Fibroblast of mammary gland (primary cell): ENCODE measurements around the gene P3R3URF.

Source experiments
- DNase-seq: peaks from one replicate; pipeline ENCODE4 v3.0.0-alpha.2; 2010; ENCODE audit warnings: low read depth
- H3K4me3 ChIP-seq: 2 replicates; pipeline ENCODE4 v1.5.1; 2011; ENCODE audit warnings: low read depth, mild to moderate bottlenecking, low read length, moderate library complexity; ENCODE audit not compliant: control insufficient read depth
- CTCF ChIP-seq: conservative IDR thresholded peaks from 2 replicates; pipeline ENCODE4 v1.5.1; 2011; ENCODE audit warnings: low read depth, low read length, inconsistent platforms; ENCODE audit not compliant: control insufficient read depth, insufficient read depth

Gene P3R3URF

GRCh38 chr1:46188295-46189030, 12.2 kb upstream of the P3R3URF start:
- no peak overlapping the region for H3K4me3 ChIP-seq
- TF ChIP-seq CTCF: peak; percentile 22
- DNase-seq: no peak

GRCh38 chr1:46187106-46187869, 11.0 kb upstream of the P3R3URF start:
- TF ChIP-seq CTCF: no peak
- H3K4me3 ChIP-seq: no peak overlapping the region
- no peak for DNase-seq

DNA sequence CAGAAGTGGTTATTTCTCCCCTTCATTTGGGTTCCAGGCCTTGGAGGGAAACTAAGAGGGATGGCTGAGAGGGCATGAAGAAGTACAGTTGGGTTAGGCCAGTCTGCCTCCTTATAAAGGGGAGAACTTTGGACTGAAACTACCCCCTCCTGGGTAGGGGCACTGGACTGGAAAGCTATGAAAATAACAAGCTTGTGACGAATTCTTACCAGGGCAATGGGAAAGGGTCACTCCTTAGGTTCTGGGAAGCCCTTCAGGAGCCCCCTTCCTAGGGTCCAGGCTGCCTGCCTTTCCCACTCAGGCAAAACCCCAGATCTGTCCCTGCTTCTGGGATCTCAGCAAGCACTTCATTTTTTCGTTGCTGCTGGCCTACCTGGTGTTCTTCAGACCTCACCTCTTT, 9.8 kb upstream of the P3R3URF start:
- no peak overlapping the region for H3K4me3 ChIP-seq
- TF ChIP-seq CTCF: no peak
- no peak for DNase-seq

DNA sequence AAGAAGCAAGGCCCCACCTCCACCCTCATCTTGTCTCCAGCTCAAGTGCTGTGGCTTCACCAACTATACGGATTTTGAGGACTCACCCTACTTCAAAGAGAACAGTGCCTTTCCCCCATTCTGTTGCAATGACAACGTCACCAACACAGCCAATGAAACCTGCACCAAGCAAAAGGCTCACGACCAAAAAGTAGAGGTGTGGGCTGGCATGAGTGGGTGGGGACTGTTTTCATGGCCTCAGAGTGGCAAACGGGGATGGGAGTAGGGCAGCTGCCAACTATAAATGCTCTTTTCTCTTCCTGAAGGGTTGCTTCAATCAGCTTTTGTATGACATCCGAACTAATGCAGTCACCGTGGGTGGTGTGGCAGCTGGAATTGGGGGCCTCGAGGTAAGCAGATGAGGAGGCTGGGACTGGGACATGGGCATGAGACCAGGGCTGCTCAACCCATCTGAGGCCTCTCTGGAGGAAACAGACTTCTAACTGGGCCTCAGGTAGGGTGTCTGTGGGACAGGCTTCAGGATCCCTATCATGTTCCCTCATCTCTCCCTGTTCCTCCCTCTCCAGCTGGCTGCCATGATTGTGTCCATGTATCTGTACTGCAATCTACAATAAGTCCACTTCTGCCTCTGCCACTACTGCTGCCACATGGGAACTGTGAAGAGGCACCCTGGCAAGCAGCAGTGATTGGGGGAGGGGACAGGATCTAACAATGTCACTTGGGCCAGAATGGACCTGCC, 8.8 kb upstream of the P3R3URF start:
- DNase-seq: no peak

GRCh38 chr1:46183926-46184557, 7.8 kb upstream of the P3R3URF start:
- TF ChIP-seq CTCF: no peak
- no peak overlapping the region for H3K4me3 ChIP-seq
- no peak for DNase-seq

More for the DNA sequence above, 8.8 kb upstream of the P3R3URF start:
- TF ChIP-seq CTCF: no peak
- H3K4me3 ChIP-seq: no peak overlapping the region
